Activated CD8-positive, alpha-beta T cell treated with anti-CD3 and anti-CD28 coated beads, Interleukin-2, amount 10 ng/mL, durations not matched to agents 7 days and 5 days (primary cell): ENCODE data around the gene POPDC3. TPM values are rescaled to one million over a fixed set of nuclear protein-coding genes. Genes with fewer than 3 reads are reported as not detected.
A peak's percentile ranks its signal among the peaks of the same experiment; 100 is the strongest.

Source experiments
- ATAC-seq: fragments of 150-1000 bp; cut with Tn5 transposase; one replicate; pipeline ENCODE4 v1.10.0; 2021; ENCODE audit warnings: moderate library complexity
- CTCF ChIA-PET: fragments of 350-600 bp; sonication (Branson Sonifier 250); formaldehyde crosslinking; loops from one replicate; lab custom pipeline; 2021; ENCODE audit warnings: antibody characterized with exemption; lab: Charles Lee
- POLR2A ChIA-PET: fragments of 350-600 bp; sonication (Branson Sonifier 250); formaldehyde crosslinking; loops from one replicate; lab custom pipeline; 2021; ENCODE audit warnings: antibody characterized with exemption; lab: Charles Lee
- DNase-seq: peaks from one replicate; pipeline ENCODE4 v3.0.0-alpha.2; 2020
- H3K27ac Mint-ChIP-seq: one replicate; pipeline ENCODE4 v1.8.0; 2021; ENCODE audit warnings: mild to moderate bottlenecking, mixed read lengths
- H3K27me3 Mint-ChIP-seq: one replicate; pipeline ENCODE4 v1.8.0; 2021; ENCODE audit warnings: low read depth, mixed read lengths
- H3K36me3 Mint-ChIP-seq: one replicate; pipeline ENCODE4 v1.8.0; 2021; ENCODE audit warnings: low read depth, mixed read lengths
- H3K4me1 Mint-ChIP-seq: one replicate; pipeline ENCODE4 v1.8.0; 2021; ENCODE audit warnings: low read depth, mixed read lengths
- H3K4me3 Mint-ChIP-seq: one replicate; pipeline ENCODE4 v1.8.0; 2021; ENCODE audit warnings: mild to moderate bottlenecking, mixed read lengths
- H3K9me3 Mint-ChIP-seq: one replicate; pipeline ENCODE4 v1.8.0; 2022; ENCODE audit warnings: mixed read lengths; ENCODE audit not compliant: insufficient read depth
- total RNA-seq, 2 experiments: library from RNA; stranded (reverse); gene quantifications; one replicate each; pipeline ENCODE4 v1.2.3, GENCODE V29; 2021

Gene POPDC3
- total RNA-seq, 2 experiments from 2014 or later, result not detected

GRCh38 chr6:105136431-105137350 is 43.1 kb downstream of the POPDC3 start:
- Mint-ChIP-seq H3K36me3 (no peaks in the 10 kb centered on the region), H3K4me1 (peaks cover 8% of the 10 kb centered on the region), H3K9me3 (no peaks in the 10 kb centered on the region), H3K4me3 (peak overlapping the region; percentile 55), H3K27ac (no peak overlapping the region), H3K27me3 (peaks cover 61% of the 10 kb centered on the region)
- DNase-seq (peak; percentile 25), ATAC-seq (peak; percentile 77)
- ChIA-PET POLR2A (no interaction called here), CTCF (interaction anchor here (1.3 to 1.5 kb wide), 2 partner anchors 26 to 49 kb away, joined by 3 to 4 read pairs; no protein-coding TSS in a partner anchor)

- H3K27ac Mint-ChIP-seq, result no peak overlapping the region
- no peak for DNase-seq
- H3K4me1 Mint-ChIP-seq, result peaks cover 8% of the 10 kb centered on the region
- CTCF ChIA-PET, result interaction anchor here (1.5 kb wide), 1 partner anchor 26 kb away, joined by 3 read pairs; no protein-coding TSS in a partner anchor
- peaks cover 56% of the 10 kb centered on the region for H3K27me3 Mint-ChIP-seq
- POLR2A ChIA-PET, result no interaction called here
- no peak for ATAC-seq
- H3K4me3 Mint-ChIP-seq, result peak overlapping the region; percentile 42
- no peaks in the 10 kb centered on the region for H3K36me3 Mint-ChIP-seq
- H3K9me3 Mint-ChIP-seq, result no peaks in the 10 kb centered on the region
Observed at GRCh38 chr6:105135907-105136430, 43.8 kb downstream of the POPDC3 start.

GRCh38 chr6:105135056-105135455 is 44.8 kb downstream of the POPDC3 start:
- Mint-ChIP-seq H3K9me3 (no peaks in the 10 kb centered on the region), H3K36me3 (no peaks in the 10 kb centered on the region), H3K27ac (no peak overlapping the region), H3K4me1 (peaks cover 8% of the 10 kb centered on the region), H3K27me3 (peaks cover 49% of the 10 kb centered on the region), H3K4me3 (no peak overlapping the region)
- CTCF ChIA-PET, result no interaction called here
- no peak for DNase-seq
- no peak for ATAC-seq
- POLR2A ChIA-PET, result no interaction called here

- ChIA-PET POLR2A (no interaction called here), CTCF (interaction anchor here (1.2 kb wide), 1 partner anchor 34 kb away, joined by 3 read pairs; no protein-coding TSS in a partner anchor)
- H3K36me3 Mint-ChIP-seq, result no peaks in the 10 kb centered on the region
- H3K27me3 Mint-ChIP-seq, result peaks cover 13% of the 10 kb centered on the region
- H3K27ac Mint-ChIP-seq, result no peak overlapping the region
- DNase-seq (no peak), ATAC-seq (no peak)
- no peak overlapping the region for H3K4me3 Mint-ChIP-seq
- no peaks in the 10 kb centered on the region for H3K4me1 Mint-ChIP-seq
- no peaks in the 10 kb centered on the region for H3K9me3 Mint-ChIP-seq
Observed at GRCh38 chr6:105122717-105123116, 57.1 kb downstream of the POPDC3 start.

- ChIA-PET CTCF (interaction anchor here (1.2 kb wide), 1 partner anchor 33 kb away, joined by 3 read pairs; no protein-coding TSS in a partner anchor), POLR2A (no interaction called here)
- H3K9me3 Mint-ChIP-seq, result no peaks in the 10 kb centered on the region
- H3K4me3 Mint-ChIP-seq, result no peak overlapping the region
- DNase-seq (no peak), ATAC-seq (no peak)
- no peak overlapping the region for H3K27ac Mint-ChIP-seq
- peaks cover 16% of the 10 kb centered on the region for H3K27me3 Mint-ChIP-seq
- no peaks in the 10 kb centered on the region for H3K4me1 Mint-ChIP-seq
- H3K36me3 Mint-ChIP-seq, result no peaks in the 10 kb centered on the region
Observed at GRCh38 chr6:105121981-105122380, 57.8 kb downstream of the POPDC3 start.

- Mint-ChIP-seq H3K36me3 (no peaks in the 10 kb centered on the region), H3K27ac (no peak overlapping the region), H3K4me3 (no peak overlapping the region), H3K4me1 (no peaks in the 10 kb centered on the region), H3K9me3 (no peaks in the 10 kb centered on the region), H3K27me3 (peaks cover 19% of the 10 kb centered on the region)
- no peak for DNase-seq
- CTCF ChIA-PET, result no interaction called here
- ATAC-seq, result no peak
- POLR2A ChIA-PET, result no interaction called here
Observed at GRCh38 chr6:105120570-105120969, 59.2 kb downstream of the POPDC3 start.

- Mint-ChIP-seq H3K27me3 (peaks cover 32% of the 10 kb centered on the region), H3K4me1 (no peaks in the 10 kb centered on the region), H3K4me3 (no peak overlapping the region), H3K9me3 (no peaks in the 10 kb centered on the region), H3K36me3 (no peaks in the 10 kb centered on the region), H3K27ac (no peak overlapping the region)
- no peak for ATAC-seq
- ChIA-PET POLR2A (no interaction called here), CTCF (interaction anchor here (1.0 to 2.4 kb wide), 2 partner anchors 28 to 167 kb away, joined by 3 to 6 read pairs; no protein-coding TSS in a partner anchor)
- DNase-seq, result no peak
Observed at GRCh38 chr6:105116150-105116549, 63.7 kb downstream of the POPDC3 start.

- Mint-ChIP-seq H3K27ac (no peak overlapping the region), H3K9me3 (no peaks in the 10 kb centered on the region), H3K36me3 (no peaks in the 10 kb centered on the region), H3K27me3 (peaks cover 29% of the 10 kb centered on the region), H3K4me1 (no peaks in the 10 kb centered on the region), H3K4me3 (no peak overlapping the region)
- CTCF ChIA-PET, result interaction anchor here (1.4 to 1.8 kb wide), 2 partner anchors 25 to 289 kb away, joined by 3 to 9 read pairs; partner anchors contain the start of gene PREP
- no peak for ATAC-seq
- POLR2A ChIA-PET, result no interaction called here
- DNase-seq, result no peak
Observed at GRCh38 chr6:105113422-105113821, 66.4 kb downstream of the POPDC3 start.

- Mint-ChIP-seq H3K4me3 (no peak overlapping the region), H3K27me3 (peaks cover 26% of the 10 kb centered on the region), H3K27ac (no peak overlapping the region), H3K9me3 (no peaks in the 10 kb centered on the region), H3K36me3 (no peaks in the 10 kb centered on the region), H3K4me1 (no peaks in the 10 kb centered on the region)
- ATAC-seq, result no peak
- ChIA-PET POLR2A (no interaction called here), CTCF (interaction anchor here (1.4 to 1.8 kb wide), 2 partner anchors 25 to 290 kb away, joined by 3 to 9 read pairs; partner anchors contain the start of gene PREP)
- DNase-seq, result no peak
Observed at GRCh38 chr6:105112577-105112976, 67.2 kb downstream of the POPDC3 start.

- ChIA-PET CTCF (no interaction called here), POLR2A (no interaction called here)
Observed at GRCh38 chr6:105111871-105112270, 67.9 kb downstream of the POPDC3 start.

GRCh38 chr6:105111105-105111504 is 68.7 kb downstream of the POPDC3 start:
- H3K4me3 Mint-ChIP-seq, result no peak overlapping the region

More at GRCh38 chr6:105111871-105112270, 67.9 kb downstream of the POPDC3 start:
- Mint-ChIP-seq H3K36me3 (no peaks in the 10 kb centered on the region), H3K27me3 (peaks cover 19% of the 10 kb centered on the region), H3K9me3 (no peaks in the 10 kb centered on the region), H3K4me1 (no peaks in the 10 kb centered on the region), H3K4me3 (no peak overlapping the region), H3K27ac (no peak overlapping the region)
- DNase-seq (no peak), ATAC-seq (no peak)

More at GRCh38 chr6:105111105-105111504, 68.7 kb downstream of the POPDC3 start:
- ChIA-PET POLR2A (no interaction called here), CTCF (interaction anchor here (1.1 kb wide), 1 partner anchor 25 kb away, joined by 3 read pairs; no protein-coding TSS in a partner anchor)
- no peaks in the 10 kb centered on the region for H3K4me1 Mint-ChIP-seq
- H3K27ac Mint-ChIP-seq, result no peak overlapping the region
- H3K36me3 Mint-ChIP-seq, result no peaks in the 10 kb centered on the region
- no peak for ATAC-seq
- no peak for DNase-seq
- H3K27me3 Mint-ChIP-seq, result peaks cover 17% of the 10 kb centered on the region
- H3K9me3 Mint-ChIP-seq, result no peaks in the 10 kb centered on the region
